GM12878 (cell line): Measurements from ENCODE around the gene USP5. TPM values are rescaled to one million over a fixed set of nuclear protein-coding genes. Genes with fewer than 3 reads are reported as not detected.
A peak's percentile ranks its signal among the peaks of the same experiment; 100 is the strongest.

Experiments used
- ASH2L ChIP-seq: fragments of 300-600, 200-600 bp; sonication (generic); IDR thresholded peaks from 2 replicates; pipeline ENCODE4 v1.6.1; 2017; ENCODE audit warnings: low read depth, mild to moderate bottlenecking, borderline replicate concordance
- CHD4 ChIP-seq: fragments of 200-600 bp; sonication (generic); IDR thresholded peaks from 2 replicates; pipeline ENCODE4 v1.6.1; 2016; ENCODE audit warnings: mild to moderate bottlenecking
- HCFC1 ChIP-seq: fragments of 150-350 bp; IDR thresholded peaks from 2 replicates; pipeline ENCODE4 v1.6.1; 2014; ENCODE audit warnings: low read length
- JUND ChIP-seq: IDR thresholded peaks from 2 replicates; pipeline ENCODE4 v1.6.1; 2012; ENCODE audit warnings: low read depth, mild to moderate bottlenecking, low read length, improper control_type of control experiment, moderate library complexity
- MEF2B ChIP-seq: fragments of 450-650 bp; IDR thresholded peaks from 2 replicates; pipeline ENCODE4 v1.6.1; 2018; ENCODE audit warnings: mild to moderate bottlenecking, moderate library complexity; ENCODE audit not compliant: partially characterized antibody, poor library complexity, severe bottlenecking
- MXI1 ChIP-seq: fragments of 150-350 bp; IDR thresholded peaks from 2 replicates; pipeline ENCODE4 v1.6.1; 2011; ENCODE audit warnings: low read depth, mild to moderate bottlenecking, inconsistent platforms, low read length, improper control_type of control experiment
- PAX5 ChIP-seq: IDR thresholded peaks from 2 replicates; pipeline ENCODE4 v1.6.1; 2011; ENCODE audit warnings: low read depth, low read length, borderline replicate concordance
- PKNOX1 ChIP-seq: fragments of 450-650 bp; IDR thresholded peaks from 2 replicates; pipeline ENCODE4 v1.6.1; 2016; ENCODE audit warnings: mild to moderate bottlenecking
- PML ChIP-seq: IDR thresholded peaks from 2 replicates; pipeline ENCODE4 v1.6.1; 2012; ENCODE audit warnings: low read length, inconsistent platforms
- POLR2AphosphoS2 ChIP-seq: IDR thresholded peaks from 2 replicates; pipeline ENCODE4 v1.6.1; 2011; ENCODE audit warnings: low read depth, mild to moderate bottlenecking, low read length, improper control_type of control experiment, moderate library complexity
- SMARCA5 ChIP-seq: fragments of 450-650 bp; IDR thresholded peaks from 2 replicates; pipeline ENCODE4 v1.6.1; 2017; ENCODE audit warnings: mild to moderate bottlenecking
- STAT3 ChIP-seq: IDR thresholded peaks from 2 replicates; pipeline ENCODE4 v1.6.1; 2011; ENCODE audit warnings: low read depth, low read length, improper control_type of control experiment
- ZNF217 ChIP-seq: fragments of 450-650 bp; IDR thresholded peaks from 2 replicates; pipeline ENCODE4 v1.6.1; 2017; ENCODE audit warnings: antibody characterized with exemption, mild to moderate bottlenecking
- polyA plus RNA-seq, 11 experiments: library from polyadenylated mRNA; depleted of rRNA in 4 of 11; unstranded in 6 of 11; stranded (reverse) in 5 of 11; fragments of >200 nt; fragmentation: Nextera tagmentation in 4 of 11; fragmentation: Illumina TruSeq in 1 of 11; extraction: Ambion mirVana in 4 of 11; extraction: Trizol in 1 of 11; gene quantifications; 1 replicate in 1 of 11; 2 replicates in 10 of 11; pipeline versions ENCODE4 v1.2.1 to v1.2.3, GENCODE V29; 2011 to 2016; ENCODE audit warnings: inconsistent platforms in 2 of 11, missing spikeins in 2 of 11, low read depth in 1 of 11
- total RNA-seq, 4 experiments: library from RNA; depleted of rRNA in 3 of 4; stranded (reverse); fragments of >200 nt in 3 of 4; fragmentation: Illumina TruSeq in 1 of 4; extraction: Trizol in 1 of 4; gene quantifications; 2 replicates each; pipeline versions ENCODE4 v1.2.1 to v1.2.3, GENCODE V29; 2013 to 2021
- TF ChIP-seq, protein P1 (sequence below): IDR thresholded peaks from 2 replicates; pipeline ENCODE4 v1.6.1; 2011; ENCODE audit warnings: borderline replicate concordance, low read depth, mild to moderate bottlenecking, moderate library complexity, mixed read lengths, low read length; ENCODE audit not compliant: insufficient read depth; ENCODE audit errors: extremely low read length
- TF ChIP-seq, protein P2 (sequence below): fragments of 450-650 bp; IDR thresholded peaks from 2 replicates; pipeline ENCODE4 v1.6.1; 2017; ENCODE audit warnings: mild to moderate bottlenecking, moderate library complexity
- TF ChIP-seq, protein P3 (sequence below): fragments of 150-350 bp; IDR thresholded peaks from 2 replicates; pipeline ENCODE4 v1.6.1; 2014; ENCODE audit warnings: mild to moderate bottlenecking, low read depth, low read length

The USP5 gene
- total and polyA plus RNA-seq, 10 of the 15 experiments (the other 5 are each of a cell fraction or from before 2014, with no cell fraction given): 2.5 to 124 (median 74.6) TPM

- TF ChIP-seq ZNF217 (0 out of 2 replicates have a peak, but pooled peaks have one; percentile 73), ASH2L (no peak), HCFC1 (peak; percentile 38), JUND (0 out of 2 replicates have a peak, but pooled peaks have one; percentile 35), MEF2B (no peak), POLR2AphosphoS2 (peak; percentile 14; the same call in 1 of the 2 replicates), CHD4 (no peak), PAX5 (peak; percentile 73; the same call in 1 of the 2 replicates), PKNOX1 (peak; percentile 69; the same call in 1 of the 2 replicates), SMARCA5 (peak; percentile 92), MXI1 (peak; percentile 50; the same call in 1 of the 2 replicates), PML (peak; percentile 76; the same call in 1 of the 2 replicates), STAT3 (no peak)
- TF ChIP-seq, protein P1, sequence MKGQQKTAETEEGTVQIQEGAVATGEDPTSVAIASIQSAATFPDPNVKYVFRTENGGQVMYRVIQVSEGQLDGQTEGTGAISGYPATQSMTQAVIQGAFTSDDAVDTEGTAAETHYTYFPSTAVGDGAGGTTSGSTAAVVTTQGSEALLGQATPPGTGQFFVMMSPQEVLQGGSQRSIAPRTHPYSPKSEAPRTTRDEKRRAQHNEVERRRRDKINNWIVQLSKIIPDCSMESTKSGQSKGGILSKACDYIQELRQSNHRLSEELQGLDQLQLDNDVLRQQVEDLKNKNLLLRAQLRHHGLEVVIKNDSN: peak; percentile 96
- TF ChIP-seq, protein P2, sequence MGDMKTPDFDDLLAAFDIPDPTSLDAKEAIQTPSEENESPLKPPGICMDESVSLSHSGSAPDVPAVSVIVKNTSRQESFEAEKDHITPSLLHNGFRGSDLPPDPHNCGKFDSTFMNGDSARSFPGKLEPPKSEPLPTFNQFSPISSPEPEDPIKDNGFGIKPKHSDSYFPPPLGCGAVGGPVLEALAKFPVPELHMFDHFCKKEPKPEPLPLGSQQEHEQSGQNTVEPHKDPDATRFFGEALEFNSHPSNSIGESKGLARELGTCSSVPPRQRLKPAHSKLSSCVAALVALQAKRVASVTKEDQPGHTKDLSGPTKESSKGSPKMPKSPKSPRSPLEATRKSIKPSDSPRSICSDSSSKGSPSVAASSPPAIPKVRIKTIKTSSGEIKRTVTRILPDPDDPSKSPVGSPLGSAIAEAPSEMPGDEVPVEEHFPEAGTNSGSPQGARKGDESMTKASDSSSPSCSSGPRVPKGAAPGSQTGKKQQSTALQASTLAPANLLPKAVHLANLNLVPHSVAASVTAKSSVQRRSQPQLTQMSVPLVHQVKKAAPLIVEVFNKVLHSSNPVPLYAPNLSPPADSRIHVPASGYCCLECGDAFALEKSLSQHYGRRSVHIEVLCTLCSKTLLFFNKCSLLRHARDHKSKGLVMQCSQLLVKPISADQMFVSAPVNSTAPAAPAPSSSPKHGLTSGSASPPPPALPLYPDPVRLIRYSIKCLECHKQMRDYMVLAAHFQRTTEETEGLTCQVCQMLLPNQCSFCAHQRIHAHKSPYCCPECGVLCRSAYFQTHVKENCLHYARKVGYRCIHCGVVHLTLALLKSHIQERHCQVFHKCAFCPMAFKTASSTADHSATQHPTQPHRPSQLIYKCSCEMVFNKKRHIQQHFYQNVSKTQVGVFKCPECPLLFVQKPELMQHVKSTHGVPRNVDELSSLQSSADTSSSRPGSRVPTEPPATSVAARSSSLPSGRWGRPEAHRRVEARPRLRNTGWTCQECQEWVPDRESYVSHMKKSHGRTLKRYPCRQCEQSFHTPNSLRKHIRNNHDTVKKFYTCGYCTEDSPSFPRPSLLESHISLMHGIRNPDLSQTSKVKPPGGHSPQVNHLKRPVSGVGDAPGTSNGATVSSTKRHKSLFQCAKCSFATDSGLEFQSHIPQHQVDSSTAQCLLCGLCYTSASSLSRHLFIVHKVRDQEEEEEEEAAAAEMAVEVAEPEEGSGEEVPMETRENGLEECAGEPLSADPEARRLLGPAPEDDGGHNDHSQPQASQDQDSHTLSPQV: peak; percentile 92
- TF ChIP-seq, protein P3, sequence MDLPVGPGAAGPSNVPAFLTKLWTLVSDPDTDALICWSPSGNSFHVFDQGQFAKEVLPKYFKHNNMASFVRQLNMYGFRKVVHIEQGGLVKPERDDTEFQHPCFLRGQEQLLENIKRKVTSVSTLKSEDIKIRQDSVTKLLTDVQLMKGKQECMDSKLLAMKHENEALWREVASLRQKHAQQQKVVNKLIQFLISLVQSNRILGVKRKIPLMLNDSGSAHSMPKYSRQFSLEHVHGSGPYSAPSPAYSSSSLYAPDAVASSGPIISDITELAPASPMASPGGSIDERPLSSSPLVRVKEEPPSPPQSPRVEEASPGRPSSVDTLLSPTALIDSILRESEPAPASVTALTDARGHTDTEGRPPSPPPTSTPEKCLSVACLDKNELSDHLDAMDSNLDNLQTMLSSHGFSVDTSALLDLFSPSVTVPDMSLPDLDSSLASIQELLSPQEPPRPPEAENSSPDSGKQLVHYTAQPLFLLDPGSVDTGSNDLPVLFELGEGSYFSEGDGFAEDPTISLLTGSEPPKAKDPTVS: peak; percentile 25; the same call in 1 of the 2 replicates
Observed at GRCh38 chr12:6890789-6891645, 39.1 kb downstream of the USP5 start (continued).
